Uterus (tissue), 2 donors: ENCODE results near the gene HOXB8.

Experiments used
- CTCF ChIP-seq, 4 experiments: fragments of 200-600 bp in 2 of 4; fragments of 450-650 bp in 2 of 4; sonication (generic) in 2 of 4; IDR thresholded peaks; one replicate each; pipeline ENCODE4 v1.5.1; 2016 to 2019; ENCODE audit warnings: antibody characterized with exemption in 4 of 4, mild to moderate bottlenecking in 2 of 4, moderate library complexity in 1 of 4
- POLR2A ChIP-seq, 2 donors: fragments of 450-650 bp; IDR thresholded peaks; one replicate each; pipeline ENCODE4 v1.6.1; 2016; ENCODE audit warnings: antibody characterized with exemption in 2 of 2, mild to moderate bottlenecking in 1 of 2, moderate library complexity in 1 of 2

GRCh38 chr17:48622857-48623256, 7.8 kb upstream of the HOXB8 start:
- TF ChIP-seq CTCF (IDR thresholded peaks at IDR 0.05), result no peak
- TF ChIP-seq POLR2A (IDR thresholded peaks at IDR 0.05), result no peak
